Stimulated activated CD4-positive, alpha-beta T cell treated with anti-CD3 and anti-CD28 coated beads, Interleukin-15, amount 100 ng/mL, for 24 hours (primary cell): ENCODE measurements around the gene NOL3.

ENCODE experiments used
- DNase-seq: peaks from one replicate; pipeline ENCODE4 v3.0.0-alpha.2; 2020

The NOL3 gene

DNA sequence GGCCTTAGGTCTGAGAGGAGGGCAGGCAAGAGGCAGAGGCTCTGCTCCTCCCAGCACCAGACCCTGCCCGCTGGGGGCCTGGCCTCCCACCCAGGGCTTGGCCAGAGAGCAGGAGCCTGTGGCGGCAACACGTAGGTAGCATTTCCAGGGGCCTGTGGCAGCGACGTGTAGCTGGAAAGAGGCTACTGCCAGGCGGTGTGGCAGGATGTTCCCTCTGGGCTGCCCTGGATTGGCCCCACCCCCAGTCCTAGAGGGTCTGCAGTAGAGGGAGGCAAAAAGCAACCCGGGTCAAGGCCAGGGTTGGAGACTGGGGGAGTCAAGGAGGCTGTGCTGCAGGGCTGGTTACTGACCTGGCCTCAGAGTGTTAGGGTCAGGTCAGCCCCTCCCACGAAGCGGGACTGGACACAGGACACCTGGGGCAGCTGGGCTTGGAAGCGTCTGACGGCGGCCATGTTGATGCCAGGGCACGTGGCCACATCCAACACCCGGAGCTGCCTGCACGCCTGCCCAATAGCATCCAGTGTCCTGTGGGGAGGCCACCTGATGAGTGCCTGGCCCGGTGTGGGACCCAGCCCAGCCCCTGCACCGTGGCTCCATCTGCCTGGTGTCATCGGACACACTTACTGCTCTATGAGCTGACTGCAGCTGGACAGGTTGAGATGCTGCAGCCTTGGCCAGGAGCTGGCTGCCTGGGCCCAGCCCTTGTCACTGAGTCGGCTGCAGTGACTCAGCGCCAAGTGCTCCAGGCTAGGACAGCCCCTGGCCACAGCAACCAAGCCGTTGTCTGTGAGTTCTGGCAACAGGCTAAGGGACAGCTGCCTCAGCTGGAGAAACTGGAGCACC, 37.1 kb downstream of the NOL3 start:
- no peak for DNase-seq

DNA sequence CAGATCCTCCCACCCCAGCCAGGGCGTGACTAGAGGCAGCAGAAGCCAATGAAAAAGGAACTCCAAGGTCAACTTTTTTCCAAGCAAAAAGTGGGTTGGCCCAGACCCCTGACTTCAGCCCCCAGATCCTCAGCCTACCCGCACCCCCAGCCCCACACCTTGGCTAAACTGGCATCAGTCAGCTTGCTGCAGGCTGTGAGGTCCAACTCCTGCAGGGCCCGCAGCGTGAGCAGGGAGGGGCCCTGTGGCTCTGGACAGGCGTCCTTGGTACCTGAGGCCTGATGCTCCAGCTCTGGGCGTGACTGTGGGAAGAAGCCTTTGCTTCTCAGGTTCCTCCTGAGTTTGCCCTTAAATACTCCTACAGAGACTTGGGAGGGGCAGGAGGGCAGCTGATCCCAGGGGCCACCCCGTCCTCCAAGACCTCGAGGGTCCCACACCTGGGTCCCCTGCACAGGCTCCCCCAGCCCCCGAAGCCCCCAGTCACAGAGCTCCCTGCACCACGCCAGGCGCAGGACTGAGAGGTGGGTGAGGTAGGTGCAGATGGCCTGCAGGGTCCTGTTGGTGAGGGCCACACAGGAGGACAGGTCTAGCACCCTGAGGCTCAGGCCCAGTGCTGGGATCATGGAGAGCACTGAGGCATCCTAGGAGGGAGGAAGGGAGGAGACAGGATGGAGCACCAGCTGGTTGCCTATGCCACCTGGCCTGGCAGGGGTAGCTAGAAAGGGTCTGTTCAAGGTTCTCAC, 38.0 kb downstream of the NOL3 start:
- no peak for DNase-seq

DNA sequence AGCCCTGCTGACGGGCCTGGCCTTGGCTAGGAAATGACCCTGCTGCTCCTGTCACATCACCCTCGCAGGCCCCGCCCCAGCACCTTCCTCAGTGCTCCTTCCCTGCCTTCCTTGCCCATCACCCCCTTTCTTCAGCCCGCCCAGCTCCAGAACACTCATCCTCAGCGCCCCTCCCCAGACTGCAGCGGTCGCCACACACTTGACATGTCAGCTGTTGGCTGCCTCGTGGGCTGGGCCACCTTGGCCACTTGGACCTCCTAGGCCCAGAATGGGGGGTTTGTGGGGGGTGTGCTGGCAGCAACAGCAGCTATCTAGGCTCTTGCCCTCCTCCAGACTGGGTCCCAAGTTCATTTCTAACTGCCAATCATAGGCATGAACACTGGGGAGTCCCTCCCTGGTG, 39.2 kb downstream of the NOL3 start:
- DNase-seq: no peak

GRCh38 chr16:67210069-67210937, 40.0 kb downstream of the NOL3 start:
- DNase-seq: no peak

DNA sequence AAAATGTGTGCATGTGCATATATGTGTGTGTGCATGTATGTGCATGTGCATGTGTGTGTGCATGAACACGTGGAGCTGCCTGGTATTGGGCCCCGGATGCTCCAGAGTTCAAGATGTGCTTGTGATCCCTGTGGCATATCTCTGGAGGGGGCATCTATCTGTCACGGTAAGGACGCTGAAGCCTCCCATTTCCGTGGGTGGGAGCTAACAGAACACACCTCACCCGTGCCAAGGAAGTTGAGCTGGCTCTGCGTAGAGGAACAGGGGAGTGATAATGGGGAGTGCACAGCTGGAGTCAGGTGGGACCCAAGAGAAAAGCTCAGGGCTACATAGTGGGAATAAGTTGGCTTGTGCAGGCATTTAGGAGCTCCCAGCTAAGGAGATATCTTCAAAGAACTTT, 41.3 kb downstream of the NOL3 start:
- DNase-seq: no peak

GRCh38 chr16:67212766-67213165, 42.4 kb downstream of the NOL3 start:
- DNase-seq: no peak

- no peak for DNase-seq
These were observed 43.1 kb downstream of the NOL3 start for GRCh38 chr16:67213197-67214019.

DNA sequence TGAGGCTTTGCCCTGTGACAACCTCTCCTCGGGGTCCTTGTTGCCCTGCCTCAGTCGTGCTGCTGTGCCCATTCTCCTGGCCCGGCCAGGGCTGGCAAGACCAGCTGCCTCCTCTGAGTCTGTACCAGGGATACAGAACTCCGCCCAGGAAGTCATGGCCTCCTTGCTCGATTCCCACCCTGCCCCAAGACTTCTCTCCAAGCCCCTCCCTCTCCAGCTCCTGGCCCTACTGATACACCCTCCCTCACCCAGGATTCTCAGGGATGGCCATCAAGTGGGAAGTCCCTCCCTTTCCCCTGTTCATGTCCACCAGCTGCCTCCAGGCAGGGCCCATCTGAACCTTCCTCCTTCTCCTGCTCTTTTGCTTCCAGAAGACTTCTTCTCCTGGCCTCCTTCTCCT, 45.4 kb downstream of the NOL3 start:
- DNase-seq: no peak

DNA sequence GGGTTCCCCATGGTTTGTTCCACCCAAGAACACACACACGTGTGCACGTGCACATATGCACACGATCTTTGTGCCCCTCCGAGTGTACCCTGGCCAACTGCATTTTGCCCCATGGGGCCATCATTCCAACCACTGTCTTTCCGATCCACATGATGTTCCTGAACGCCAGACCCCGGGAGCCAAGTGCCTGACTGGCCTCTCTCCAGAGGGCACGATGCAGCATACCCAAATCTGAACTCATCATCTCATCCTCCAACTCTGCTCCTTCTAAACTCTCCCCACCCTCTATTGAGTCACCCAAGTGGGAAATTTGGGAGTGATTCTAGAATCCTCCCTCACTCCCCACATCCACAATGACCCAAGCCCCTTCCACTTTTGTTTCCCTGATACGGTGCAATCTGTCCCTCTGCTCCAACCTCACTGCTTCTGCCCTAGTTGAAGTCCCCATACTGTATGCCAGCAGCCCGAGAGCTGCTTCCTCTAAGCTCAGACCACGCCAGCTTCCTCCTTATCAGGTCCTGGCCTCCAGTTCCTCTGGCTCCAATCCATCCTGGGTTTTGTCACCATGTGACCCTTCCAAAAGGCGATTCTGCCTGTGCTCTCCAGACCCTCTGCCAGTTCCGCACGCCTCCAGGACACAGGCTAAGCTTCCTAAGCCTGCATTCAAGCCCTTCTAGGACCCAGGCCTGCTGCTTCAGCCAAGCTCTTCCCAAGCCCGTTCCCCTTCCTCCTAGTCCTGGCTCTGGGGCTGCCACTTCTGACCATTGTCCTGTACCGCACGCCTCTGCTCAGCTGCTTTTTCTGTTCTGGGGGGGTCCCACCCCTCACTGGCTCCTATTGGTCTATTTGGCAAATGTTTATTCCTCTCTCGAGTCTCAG, 46.5 kb downstream of the NOL3 start:
- no peak for DNase-seq

DNA sequence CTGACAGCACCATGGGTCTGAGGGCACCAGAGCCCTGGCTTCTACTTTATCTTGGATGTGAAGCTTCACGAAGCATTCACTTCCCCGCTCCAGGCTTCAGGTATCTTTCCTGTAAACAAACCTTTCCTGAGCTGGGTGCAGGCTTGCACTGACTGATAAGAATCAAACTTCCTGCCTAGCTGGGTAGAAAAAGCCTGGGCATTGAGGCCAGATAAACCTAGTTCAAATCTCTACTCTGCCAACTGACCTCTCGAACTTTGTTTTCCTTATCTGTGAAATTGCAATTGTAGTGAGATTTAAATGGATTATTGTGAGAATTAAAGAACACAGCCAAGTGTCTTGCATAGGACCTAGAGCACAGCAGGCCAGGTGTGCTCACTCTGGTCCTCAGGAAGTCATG, 53.7 kb downstream of the NOL3 start:
- no peak for DNase-seq
